Stimulated activated CD4-positive, alpha-beta T cell treated with anti-CD3 and anti-CD28 coated beads, Interleukin-4, amount 100 ng/mL, for 48 hours (primary cell): Measurements from ENCODE around the gene SIMC1.
A peak's percentile ranks its signal among the peaks of the same experiment; 100 is the strongest.

ENCODE experiments used
- DNase-seq, 2 donors: peaks; one replicate each; pipeline ENCODE4 v3.0.0-alpha.2; 2020; ENCODE audit warnings: low read depth in 2 of 2

Gene SIMC1

DNA sequence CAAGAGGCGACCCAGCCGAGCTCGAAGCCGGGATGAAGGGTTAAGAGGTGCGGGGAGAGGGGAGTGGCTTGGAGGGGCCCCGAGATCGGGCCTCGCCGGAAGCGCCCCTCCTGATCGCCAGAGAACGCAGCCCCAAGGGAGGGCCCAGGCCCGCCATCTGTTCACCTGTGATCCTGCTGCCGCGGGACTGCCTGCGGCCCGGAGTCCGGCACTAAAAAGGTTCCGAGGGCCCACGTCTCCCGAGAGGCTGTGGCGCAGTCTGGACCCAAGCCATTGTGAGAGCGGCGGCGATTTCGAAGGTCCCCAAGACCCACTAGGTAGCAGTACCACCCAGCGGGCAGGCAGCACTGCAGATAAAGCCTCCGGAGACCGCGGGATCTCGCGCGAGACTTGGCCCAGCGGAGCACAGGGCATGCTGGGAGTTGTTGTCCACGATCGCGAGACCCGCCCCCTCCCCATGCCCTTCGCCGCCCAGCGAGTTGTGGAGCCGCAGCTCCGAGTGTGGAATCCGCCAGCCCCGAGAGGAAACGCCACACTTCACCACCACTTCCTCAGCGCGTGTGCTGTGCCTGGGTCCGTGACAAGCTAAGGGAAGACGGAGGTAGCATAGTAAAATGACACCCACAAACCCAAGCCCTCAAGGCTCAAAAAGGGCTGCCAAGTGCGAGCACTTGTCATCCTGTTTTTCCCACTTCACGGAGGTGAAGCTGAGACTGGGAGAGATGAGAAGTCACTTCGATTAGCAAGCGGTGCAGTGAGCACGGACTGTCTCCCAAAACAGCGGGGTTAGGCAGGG lies 123.4 kb downstream of the SIMC1 start, which contains the start of gene KIAA1191:
TSS of gene KIAA1191 (minus strand) at position 328 of the 796 bp plus-strand sequence. CDS start 2,256 bp downstream, outside the sequence.
- peak; percentile 89 to 94 for DNase-seq

DNA sequence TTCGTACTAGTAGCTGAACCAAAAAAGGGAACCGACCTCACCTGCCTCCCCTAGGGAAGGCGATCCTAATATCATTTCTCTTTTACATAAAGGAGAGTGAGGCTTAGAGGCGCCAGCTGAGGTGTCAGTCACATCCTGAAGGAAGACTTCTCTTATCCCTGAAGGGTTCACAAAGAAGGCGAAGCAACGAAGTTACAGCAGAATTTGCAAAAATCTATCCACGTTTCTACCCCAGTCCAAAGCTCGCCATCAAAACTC lies 123.9 kb downstream of the SIMC1 start:
- no peak for DNase-seq

DNA sequence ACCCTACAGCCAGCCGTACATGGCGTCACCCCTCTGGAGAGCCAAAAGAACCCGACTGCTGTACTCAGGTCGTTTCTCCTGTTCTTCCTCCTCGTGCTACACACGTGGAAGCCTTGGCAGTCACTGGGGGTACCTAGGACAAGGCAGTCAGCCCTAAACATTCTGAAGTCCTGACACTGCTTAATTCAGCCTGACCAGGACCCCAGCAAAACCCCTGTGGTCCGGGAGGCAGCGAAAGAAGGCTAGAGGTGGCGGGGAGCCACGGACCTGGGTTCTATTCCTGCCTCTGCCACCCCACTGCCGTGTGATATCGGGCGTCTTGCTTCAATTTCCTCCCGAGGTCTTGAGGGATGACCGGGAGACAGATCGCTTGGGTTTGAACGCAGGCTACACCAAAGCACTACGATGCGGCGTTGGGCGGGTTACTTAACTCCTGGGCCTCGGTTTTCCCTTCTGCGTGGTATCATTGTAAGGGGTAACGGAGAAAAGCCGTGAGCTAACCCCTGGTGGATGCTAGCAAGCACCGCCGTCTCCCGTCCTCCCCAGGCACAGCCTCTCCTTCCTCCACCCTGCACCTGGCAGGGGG lies 126.6 kb downstream of the SIMC1 start:
- DNase-seq = no peak

DNA sequence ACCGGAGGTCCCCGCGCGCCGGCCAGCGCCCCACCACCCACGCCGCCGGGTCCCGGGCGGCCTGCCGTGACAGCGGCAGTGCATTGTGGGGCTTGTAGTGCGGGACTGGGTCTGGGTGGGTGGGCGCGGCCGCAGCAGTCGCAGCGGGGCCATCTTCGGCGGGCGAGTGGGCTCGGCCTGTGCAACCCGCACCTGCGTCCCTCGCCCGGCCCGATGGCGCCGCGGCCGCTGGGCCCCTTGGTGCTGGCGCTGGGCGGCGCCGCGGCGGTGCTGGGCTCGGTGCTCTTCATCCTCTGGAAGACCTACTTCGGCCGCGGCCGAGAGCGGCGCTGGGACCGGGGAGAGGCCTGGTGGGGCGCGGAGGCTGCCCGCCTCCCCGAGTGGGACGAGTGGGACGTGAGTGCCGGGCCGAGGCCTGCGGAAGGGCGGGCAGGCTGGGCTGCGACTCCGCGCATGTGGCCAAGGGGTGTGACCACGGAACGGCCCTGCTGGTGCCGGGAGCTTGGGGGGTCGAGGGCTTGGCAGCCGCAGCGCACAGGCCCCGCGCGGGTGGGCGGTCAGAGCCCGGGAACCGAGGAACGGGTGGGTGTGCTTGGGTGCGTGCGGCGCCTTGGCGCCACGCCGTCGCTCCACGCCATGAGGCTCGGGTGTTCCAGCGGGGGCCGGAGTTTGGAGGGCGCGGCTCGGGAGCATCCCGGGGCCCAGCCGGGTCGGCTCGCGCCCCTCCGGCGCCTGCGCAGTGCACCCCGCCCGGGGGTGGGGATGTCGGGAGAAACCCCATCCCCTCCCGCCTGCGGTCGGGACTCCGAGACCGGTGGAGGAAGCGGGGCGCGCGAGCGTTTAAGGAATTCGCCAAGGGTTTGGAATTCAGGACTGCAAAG lies 127.4 kb downstream of the SIMC1 start, which contains the start of gene ARL10:
TSS of gene ARL10 (plus strand) at position 137 of the 881 bp plus-strand sequence. CDS start at position 214, 77 bp downstream.
- peak; percentile 54 to 62 for DNase-seq

DNA sequence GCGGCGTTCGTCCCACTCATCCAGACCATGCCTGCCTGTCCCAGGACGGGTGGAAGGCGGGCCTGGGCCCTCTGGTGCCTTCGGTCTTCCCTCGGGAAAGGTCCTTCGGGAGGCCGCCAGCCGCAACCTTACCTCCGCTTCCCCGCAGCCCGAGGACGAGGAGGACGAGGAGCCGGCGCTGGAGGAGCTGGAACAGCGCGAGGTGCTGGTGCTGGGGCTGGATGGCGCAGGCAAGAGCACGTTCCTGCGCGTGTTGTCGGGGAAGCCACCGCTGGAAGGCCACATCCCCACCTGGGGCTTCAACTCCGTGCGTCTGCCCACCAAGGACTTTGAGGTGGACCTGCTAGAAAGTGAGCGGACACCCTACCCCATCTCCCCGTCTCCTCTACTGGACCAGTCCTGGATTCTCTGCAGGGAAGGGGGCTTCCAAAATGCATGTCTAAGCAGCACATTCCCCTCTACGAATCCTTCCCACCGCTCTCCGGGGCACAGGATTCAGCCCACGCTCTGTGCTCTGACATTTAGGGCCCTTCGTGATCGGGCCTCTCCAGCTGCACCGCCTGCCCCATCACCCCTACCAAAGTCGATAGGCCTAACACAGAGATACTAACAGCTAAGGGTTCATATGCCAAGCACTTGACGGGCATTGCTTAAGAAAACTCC lies 128.1 kb downstream of the SIMC1 start:
- no peak for DNase-seq

DNA sequence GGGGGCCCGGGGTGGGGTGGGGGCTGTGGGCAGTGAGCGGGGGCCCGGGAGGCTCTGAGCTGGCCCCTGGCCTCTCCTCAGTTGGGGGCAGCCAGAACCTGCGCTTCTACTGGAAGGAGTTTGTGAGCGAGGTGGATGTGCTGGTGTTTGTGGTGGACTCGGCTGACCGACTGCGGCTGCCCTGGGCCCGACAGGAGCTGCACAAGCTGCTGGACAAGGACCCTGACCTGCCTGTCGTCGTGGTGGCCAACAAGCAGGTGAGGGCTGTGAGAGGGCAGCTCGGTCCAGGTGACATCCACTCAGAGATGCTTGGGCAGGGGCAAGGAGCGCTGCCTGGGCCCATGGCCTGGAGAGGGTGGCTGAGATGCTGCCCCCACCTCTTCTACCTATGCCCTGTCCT lies 130.5 kb downstream of the SIMC1 start:
- DNase-seq = no peak

DNA sequence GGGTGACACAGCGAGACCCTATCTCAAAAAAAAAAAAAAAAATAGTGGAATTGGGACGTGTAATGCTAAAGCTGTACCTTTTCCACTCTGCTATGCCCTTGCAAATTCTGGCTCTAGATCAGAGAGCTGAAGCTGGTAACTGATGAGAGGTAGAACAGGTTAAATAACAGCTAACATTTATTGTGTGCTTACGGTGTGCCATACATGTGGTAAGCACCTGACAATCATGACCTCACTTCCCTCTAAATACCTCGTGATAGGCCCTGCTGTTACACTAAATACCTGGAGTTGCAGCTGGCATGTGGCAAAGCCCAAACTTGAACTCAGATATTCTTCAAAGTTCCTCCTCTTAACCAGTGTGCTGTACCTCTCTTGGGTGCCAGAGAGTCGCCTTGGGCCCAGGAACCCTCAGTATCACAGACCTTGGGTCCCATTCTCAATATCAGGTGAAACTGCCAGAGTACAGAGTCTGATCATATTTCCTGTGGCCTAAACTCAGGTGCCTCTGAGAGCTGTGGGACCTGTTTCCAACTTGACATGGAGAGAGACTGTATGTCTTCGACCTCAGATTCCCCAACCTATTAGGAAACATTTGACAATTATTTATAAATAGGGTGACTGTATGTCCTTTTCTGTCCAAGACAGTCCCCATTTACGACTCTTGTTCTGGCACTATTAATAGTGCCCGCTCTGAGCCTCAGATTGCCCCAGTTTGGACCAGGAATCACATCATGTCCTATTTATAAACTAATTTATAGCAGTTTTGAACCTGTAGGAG lies 131.9 kb downstream of the SIMC1 start:
- DNase-seq = no peak

DNA sequence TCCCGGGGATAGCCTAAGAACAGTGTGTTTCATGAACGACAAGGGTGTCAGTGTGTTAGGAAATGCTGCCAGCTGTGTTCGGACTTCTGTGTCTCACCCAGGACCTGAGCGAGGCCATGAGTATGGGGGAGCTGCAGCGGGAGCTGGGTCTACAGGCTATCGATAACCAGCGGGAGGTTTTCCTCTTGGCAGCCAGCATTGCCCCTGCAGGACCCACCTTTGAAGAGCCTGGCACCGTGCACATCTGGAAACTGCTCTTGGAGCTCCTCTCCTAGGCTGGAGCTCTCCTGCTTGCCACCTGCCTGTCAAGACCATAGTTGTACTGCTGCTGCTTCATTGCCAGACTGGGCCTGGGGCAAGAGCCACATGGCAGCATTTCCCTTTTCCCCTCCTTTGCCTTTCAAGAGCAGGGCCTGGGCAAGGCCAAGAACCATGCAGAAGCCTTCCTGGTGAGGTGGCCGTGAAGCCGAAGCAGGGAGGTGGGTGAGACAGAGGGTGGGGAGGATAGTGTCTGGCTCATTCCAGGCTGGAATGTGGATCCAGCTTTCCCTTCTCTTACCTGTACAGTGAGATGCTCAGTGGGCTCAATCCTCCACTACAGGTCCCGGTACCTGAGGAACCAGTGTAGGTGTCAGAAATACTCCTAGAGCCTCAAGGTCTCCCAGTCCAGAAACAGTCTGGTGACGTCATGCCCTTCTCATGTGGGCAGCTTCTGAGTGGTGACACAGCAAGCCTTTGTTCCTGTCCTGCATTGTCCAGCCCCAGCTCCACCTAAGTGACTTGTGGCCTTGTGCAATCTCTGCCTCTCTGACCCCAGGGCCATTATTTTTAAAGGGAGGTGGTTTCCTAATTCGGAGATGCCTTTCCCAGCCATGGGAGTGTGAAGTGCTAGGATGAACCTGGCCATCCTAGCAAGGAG lies 133.7 kb downstream of the SIMC1 start:
- DNase-seq = no peak

DNA sequence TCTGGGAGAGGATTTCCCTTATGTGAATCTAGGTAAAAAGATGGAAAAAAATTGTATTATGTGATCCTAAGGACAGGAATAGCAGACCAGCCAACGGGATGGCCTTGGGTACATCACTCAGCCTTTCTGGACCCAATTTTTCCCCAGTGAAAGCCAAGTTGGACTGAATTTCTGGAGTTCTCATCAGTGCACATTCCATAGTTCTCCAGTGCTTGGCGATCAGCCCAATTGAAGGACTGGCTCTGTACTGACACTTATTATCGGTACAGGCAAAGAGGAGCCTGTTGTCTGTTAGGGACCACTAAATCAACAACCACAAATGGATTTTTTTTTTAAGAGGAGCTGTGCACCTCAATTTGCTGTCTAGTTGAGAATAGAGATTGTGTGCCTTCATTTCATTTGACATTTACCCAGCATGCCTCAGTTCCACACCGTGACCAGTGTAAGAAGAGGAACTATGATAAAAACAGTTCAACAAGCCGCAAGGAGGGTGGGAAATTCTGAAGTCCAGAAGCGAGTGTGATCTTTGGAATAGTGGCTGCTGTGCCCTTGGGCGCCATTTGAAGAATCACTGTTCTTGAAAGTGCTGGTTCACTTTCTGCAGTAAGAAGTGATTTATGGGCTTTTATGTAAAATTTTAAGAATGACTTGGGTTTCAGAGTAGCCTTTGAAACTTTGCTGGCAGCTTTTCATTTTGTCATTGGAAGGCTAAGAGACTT lies 135.0 kb downstream of the SIMC1 start:
- DNase-seq = no peak

DNA sequence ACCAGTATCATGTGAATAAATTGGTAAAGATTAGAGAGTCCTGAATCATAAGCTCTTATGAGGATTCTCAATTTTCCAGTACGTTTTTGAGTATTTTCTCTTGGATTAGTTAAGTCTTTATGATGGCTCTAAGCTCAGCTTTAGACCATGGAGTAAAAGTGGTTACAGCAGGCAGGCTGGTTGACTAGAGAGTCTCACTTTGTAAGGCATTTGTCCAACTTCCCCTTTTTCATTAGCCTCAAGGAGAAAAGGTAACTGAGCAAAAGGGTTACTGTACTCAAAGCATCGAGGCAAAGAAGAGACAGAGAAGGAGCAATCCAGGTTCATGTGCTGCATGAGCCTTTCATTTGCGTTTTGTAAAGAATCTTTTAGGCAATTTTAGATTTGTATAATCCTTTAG lies 141.7 kb downstream of the SIMC1 start:
- DNase-seq = no peak

DNA sequence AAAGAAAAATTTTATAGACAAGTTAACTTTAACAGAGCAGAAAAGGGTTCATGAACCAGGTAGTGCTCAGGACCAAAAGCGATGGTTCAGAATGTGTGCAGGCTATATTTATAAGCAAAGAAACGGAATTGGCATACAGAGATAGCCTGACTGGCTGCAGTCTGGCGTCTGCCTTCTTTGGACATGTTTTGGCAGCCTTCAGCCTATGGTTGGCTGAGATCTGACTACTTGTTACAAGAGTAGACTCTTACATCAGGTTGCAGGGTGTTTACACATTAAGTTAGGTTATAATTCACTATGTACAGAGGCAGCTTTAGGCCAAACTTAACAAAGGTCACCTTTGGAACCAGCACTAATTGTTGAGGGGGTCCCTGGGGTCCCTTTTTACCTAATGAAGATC lies 143.2 kb downstream of the SIMC1 start:
- no peak for DNase-seq

DNA sequence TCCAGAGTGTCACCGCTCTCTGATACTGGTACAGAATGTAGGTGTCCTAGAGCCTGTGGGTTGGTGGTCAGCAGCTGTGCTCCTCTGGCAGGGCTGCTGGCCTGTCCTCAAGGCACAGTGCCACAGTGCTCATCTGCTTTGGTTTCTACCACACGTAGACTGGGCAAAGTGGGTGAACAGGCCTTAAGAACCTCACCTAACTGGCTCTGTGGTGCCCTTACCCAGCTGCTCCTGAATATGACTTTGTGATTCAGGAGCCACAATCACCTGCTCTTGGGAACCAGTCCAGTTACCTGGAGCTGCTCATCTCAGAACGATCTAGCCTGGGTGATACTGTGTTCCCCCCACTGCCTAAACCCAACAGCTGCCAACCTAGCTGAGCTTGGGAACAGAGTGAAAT lies 143.8 kb downstream of the SIMC1 start:
- no peak for DNase-seq

DNA sequence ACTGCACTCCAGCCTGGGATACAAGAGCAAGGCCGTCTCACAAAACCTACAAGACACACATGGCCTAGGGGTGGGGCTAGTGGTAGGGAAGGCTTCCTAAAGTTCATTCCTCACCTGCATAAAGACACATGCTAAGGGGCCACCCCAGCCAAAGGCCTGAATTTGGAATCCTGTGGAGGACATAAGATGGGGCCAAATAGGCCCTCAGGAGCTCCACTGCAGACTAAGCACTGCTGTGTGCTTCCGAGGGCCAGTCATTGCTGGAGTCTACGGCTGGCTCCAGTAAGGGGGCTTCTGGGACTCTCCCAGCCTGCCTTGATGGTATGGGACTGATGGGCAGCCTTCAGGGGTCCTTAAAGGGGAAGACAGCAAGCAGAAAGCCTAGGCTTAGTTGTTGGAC lies 144.5 kb downstream of the SIMC1 start:
- no peak for DNase-seq

DNA sequence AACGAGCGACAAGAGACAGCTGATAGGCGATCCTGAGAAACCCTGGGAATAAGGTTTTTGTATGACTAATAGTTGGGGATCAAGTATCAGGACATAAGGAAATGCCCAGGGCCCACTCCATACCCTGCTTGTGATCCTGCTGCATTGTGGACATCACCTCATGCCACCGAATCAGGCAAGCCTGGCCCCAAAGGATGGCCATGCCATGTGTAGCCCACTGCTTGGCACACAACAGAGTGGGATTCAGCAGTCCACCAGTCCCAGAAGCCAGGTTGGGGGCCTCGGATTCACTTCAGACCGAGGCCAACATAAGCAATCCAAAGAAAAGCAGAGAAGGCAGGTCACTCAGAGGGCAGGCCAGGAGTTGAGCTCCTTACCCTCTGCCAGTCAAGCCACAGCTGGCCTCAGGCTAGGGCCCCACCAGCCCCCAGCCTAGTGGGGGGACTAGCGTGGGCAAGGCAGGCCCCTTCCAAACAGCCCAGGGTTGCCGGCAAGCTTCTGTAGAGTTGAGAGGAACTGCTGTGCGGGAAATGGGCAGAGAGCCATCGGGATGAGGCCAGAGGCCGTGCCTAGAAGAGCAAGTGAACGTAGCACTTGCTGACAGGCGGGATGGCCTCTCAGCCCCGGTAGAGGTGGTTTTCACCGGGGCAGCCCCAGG lies 145.2 kb downstream of the SIMC1 start:
- DNase-seq = no peak

DNA sequence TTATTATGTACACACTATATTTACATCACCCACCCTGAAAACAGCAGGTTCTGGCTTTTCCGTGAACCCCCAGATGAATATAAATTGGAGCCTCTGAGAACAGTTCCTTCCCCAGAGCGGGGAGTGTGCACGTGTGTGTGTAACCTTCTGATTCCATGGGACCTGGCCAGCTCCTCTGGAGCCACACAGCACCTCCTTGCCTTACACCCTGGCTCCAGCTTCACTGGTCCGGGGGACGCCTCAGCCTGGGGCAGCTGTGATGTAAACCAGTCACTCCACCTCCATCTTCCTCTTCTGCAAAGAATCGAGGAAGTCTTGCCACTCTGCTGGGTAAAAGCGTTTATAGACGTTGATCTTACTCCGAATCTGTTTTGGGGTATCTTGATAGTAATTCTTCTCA lies 145.7 kb downstream of the SIMC1 start:
- no peak for DNase-seq

DNA sequence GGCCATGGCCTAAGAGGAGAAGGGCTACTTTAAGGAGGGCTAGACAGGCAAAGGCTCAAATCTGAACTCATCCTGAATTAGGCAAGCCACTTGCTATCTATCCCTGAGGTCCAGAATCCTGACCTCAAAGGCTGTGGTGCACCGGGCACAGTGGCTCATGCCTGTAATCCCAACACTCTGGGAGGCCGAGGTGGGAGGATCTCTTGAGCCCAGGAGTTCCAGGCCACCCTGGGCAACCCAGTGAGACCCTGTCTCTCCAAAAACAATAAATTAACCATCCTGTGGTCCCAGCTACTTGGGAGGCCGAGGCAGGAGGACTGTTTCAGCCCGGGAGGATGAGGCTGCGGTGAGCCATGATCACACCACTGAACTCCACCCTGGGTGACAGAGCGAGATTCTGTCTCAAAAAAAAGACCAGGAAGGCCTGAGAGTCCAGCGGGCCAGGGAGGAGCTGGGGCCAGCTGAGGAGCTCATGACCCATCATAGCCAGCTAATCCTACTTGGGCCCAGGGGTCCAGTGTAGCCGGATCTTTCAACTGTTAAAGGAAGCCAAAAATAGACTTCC lies 146.2 kb downstream of the SIMC1 start:
- no peak for DNase-seq

DNA sequence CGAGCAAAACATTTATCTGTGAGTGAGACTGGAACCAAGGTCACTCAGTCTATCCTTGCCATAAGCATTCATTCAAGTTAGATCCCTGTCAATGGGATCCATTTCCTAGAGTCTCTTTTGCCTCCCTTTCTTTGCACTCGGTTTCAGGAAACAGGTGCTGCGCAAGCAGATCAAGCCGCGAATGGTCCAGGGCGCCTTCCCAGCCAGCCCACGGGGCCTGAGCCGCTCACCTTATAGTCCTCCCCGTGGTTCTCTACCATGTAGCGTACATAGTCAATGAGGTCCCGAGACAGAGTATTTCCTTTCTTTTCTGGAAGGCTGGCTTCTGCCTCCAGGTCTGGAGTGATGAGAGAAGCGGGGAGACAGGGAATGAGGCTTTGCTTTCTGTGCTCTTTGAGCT lies 146.8 kb downstream of the SIMC1 start:
- DNase-seq = no peak

DNA sequence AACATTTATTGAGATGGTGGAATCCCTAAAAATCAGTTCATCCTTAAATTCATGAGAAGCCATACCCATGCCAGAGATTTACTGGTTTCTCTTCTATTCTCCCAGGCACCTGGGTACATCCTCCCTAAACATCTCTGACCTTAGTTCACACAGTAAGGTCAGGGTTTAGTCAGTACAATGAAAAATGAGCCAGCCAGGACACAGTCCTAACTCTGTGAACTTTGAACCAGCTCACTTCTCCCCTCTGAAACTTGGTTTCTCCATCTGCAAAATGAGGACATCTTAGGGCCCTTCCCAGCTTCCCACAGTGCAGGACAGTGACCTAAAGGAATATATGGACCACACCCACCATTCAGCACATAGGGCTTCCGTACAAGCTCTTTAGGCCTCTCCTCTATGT lies 148.3 kb downstream of the SIMC1 start:
- no peak for DNase-seq
